Trophoblast cell (in vitro differentiated cells and primary cell): ENCODE data around the gene CRYL1.
"Not testable (repeated sequence)": the region's sequence is repeated elsewhere in the genome, so short reads cannot be mapped to it uniquely, and the experiment has no call there.

ENCODE experiments used
- DNase-seq, 2 donors: peaks; one replicate each; pipeline ENCODE4 v3.0.0-alpha.2; 2016
- H2AFZ ChIP-seq: 2 replicates; pipeline ENCODE4 v1.6.1; 2013; ENCODE audit warnings: low read length, moderate library complexity, mild to moderate bottlenecking; ENCODE audit not compliant: insufficient read depth, poor library complexity
- H2AK5ac ChIP-seq: 2 replicates; pipeline ENCODE4 v1.6.1; 2013; ENCODE audit warnings: mild to moderate bottlenecking, low read length
- H2BK120ac ChIP-seq: 2 replicates; pipeline ENCODE4 v1.6.1; 2013; ENCODE audit warnings: low read length, mild to moderate bottlenecking, moderate library complexity; ENCODE audit not compliant: insufficient read depth, poor library complexity
- H2BK12ac ChIP-seq: 2 replicates; pipeline ENCODE4 v1.6.1; 2013; ENCODE audit warnings: mild to moderate bottlenecking, low read length, moderate library complexity
- H2BK5ac ChIP-seq: 2 replicates; pipeline ENCODE4 v1.6.1; 2013; ENCODE audit warnings: low read length, low read depth, moderate library complexity, mild to moderate bottlenecking; ENCODE audit not compliant: poor library complexity
- H3K14ac ChIP-seq: 2 replicates; pipeline ENCODE4 v1.6.1; 2013; ENCODE audit warnings: mild to moderate bottlenecking, low read length
- H3K18ac ChIP-seq: 2 replicates; pipeline ENCODE4 v1.6.1; 2013; ENCODE audit warnings: mild to moderate bottlenecking, low read length
- H3K23ac ChIP-seq: 2 replicates; pipeline ENCODE4 v1.6.1; 2013; ENCODE audit warnings: low read length
- H3K27ac ChIP-seq: 2 replicates; pipeline ENCODE4 v1.5.1; 2013; ENCODE audit warnings: low read depth, mild to moderate bottlenecking, inconsistent platforms, low read length, moderate library complexity
- H3K27me3 ChIP-seq: 2 replicates; pipeline ENCODE4 v1.6.1; 2013; ENCODE audit warnings: inconsistent platforms, mild to moderate bottlenecking, low read length, moderate library complexity; ENCODE audit not compliant: insufficient read depth
- H3K36me3 ChIP-seq, 2 experiments: 1 replicate in 1 of 2; 2 replicates in 1 of 2; pipeline ENCODE4 v1.6.1; 2013; ENCODE audit warnings: low read length in 2 of 2, mild to moderate bottlenecking in 2 of 2, moderate library complexity in 1 of 2; ENCODE audit not compliant: insufficient read depth in 2 of 2, control insufficient read depth in 1 of 2
- H3K4ac ChIP-seq: 2 replicates; pipeline ENCODE4 v1.6.1; 2013; ENCODE audit warnings: low read depth, mild to moderate bottlenecking, low read length, moderate library complexity
- H3K4me1 ChIP-seq, 2 experiments: 1 replicate in 1 of 2; 2 replicates in 1 of 2; pipeline ENCODE4 v1.6.1; 2013; ENCODE audit warnings: low read length in 2 of 2, mild to moderate bottlenecking in 2 of 2, moderate library complexity in 1 of 2; ENCODE audit not compliant: insufficient read depth in 2 of 2, control insufficient read depth in 1 of 2
- H3K4me2 ChIP-seq: 2 replicates; pipeline ENCODE4 v1.6.1; 2013; ENCODE audit warnings: inconsistent platforms, mild to moderate bottlenecking, low read length, moderate library complexity
- H3K4me3 ChIP-seq: 2 replicates; pipeline ENCODE4 v1.5.1; 2013; ENCODE audit warnings: mild to moderate bottlenecking, low read depth, low read length, inconsistent platforms
- H3K79me1 ChIP-seq: one replicate; pipeline ENCODE4 v1.6.1; 2013; ENCODE audit warnings: low read length
- H3K79me2 ChIP-seq: 2 replicates; pipeline ENCODE4 v1.6.1; 2013; ENCODE audit warnings: low read length, mild to moderate bottlenecking; ENCODE audit not compliant: control insufficient read depth, insufficient read depth, poor library complexity
- H3K9ac ChIP-seq: 2 replicates; pipeline ENCODE4 v1.6.1; 2013; ENCODE audit warnings: mild to moderate bottlenecking, low read length
- H3K9me3 ChIP-seq: 2 replicates; pipeline ENCODE4 v1.6.1; 2013; ENCODE audit warnings: low read depth, mild to moderate bottlenecking, control low read depth, inconsistent platforms, low read length; ENCODE audit not compliant: insufficient read depth
- H4K12ac ChIP-seq: 2 replicates; pipeline ENCODE4 v1.6.1; 2013; ENCODE audit warnings: low read depth, mild to moderate bottlenecking, low read length, moderate library complexity
- H4K8ac ChIP-seq: 2 replicates; pipeline ENCODE4 v1.6.1; 2013; ENCODE audit warnings: low read depth, mild to moderate bottlenecking, low read length, moderate library complexity
- H4K91ac ChIP-seq: one replicate; pipeline ENCODE4 v1.6.1; 2013; ENCODE audit warnings: low read depth, mild to moderate bottlenecking, low read length, moderate library complexity
- WGBS: extraction: QIAGEN DNeasy Blood & Tissue Kit; methylation state at CpG from one replicate; pipeline ENCODE4 v1.1.7; 2013; ENCODE audit warnings: missing lambda C conversion rate; ENCODE audit not compliant: insufficient read length, insufficient coverage; ENCODE audit errors: extremely low coverage; 5-methylcytosine and 5-hydroxymethylcytosine counted together

CRYL1 gene

DNA sequence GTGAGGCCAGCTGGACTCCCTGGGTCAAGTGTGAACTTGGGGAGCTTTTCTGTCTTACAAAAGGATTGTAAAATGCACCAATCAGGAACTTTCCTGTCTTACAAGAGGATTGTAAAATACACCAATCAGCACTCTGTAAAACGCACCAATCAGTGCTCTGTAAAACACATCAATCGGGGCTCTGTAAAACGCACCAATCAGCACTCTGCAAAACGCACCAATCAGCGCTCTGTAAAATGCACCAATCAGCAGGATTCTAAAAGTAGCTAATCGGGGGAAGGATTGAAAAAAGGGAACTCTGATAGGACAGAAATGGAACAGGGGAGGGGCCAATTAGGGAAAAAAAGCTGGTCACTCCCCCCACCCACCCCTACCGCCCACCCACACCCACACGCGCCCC is 91.4 kb downstream of the CRYL1 start:
- not testable (repeated sequence) for H3K18ac ChIP-seq, H3K4ac ChIP-seq, H2BK5ac ChIP-seq, H4K12ac ChIP-seq, H3K27ac ChIP-seq, H4K8ac ChIP-seq, H3K79me2 ChIP-seq, H2AFZ ChIP-seq, H3K23ac ChIP-seq, H3K4me3 ChIP-seq, H3K14ac ChIP-seq, H2AK5ac ChIP-seq, H3K9me3 ChIP-seq, H2BK120ac ChIP-seq, H3K27me3 ChIP-seq, H3K9ac ChIP-seq, H4K91ac ChIP-seq, H3K79me1 ChIP-seq, H2BK12ac ChIP-seq, H3K36me3 ChIP-seq, H3K4me2 ChIP-seq, DNase-seq, H3K4me1 ChIP-seq
- WGBS, result no CpG with 5 or more reads among the region's 9 CpGs

DNA sequence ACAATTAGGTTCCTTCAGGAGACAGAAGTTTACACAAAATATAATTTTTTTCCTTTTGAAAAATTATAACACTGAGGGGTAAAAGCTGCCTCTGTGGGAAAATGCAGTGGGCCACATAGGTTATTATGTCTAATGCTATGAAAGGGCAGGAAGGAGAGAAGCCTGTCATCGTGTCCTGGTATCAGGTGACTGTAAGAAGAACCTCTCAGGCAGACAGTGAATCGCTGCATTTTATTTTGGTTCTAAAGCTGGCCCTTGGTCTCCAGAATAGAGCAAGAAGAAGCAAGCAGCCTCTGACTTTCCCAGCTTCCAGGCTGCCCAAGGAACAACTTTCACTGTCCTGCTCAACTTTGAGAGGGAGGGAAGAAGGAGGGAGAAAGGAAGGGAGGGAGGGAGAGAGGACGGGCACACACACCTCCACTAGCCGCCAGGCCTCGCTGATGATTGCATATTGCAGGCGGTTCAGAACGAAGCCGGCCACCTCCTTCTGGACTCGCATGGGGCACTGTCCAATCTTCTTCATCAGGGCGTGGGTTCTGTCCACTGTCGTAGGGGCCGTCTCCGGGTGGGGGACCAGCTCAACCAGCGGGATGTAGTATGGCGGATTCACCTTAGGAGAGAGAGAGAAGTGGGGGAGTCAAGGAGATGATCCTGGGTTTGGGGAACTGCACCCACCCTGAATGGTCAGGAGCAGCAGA is 93.8 kb downstream of the CRYL1 start:
- Histone ChIP-seq H3K4ac (no peak overlapping the region), H3K4me2 (no peak overlapping the region), H2BK12ac (no peak overlapping the region), H3K4me1 (peaks cover 5 to 6% of the 10 kb centered on the region in 2 experiments), H3K27ac (no peak overlapping the region), H3K79me2 (no peaks in the 10 kb centered on the region), H2AFZ (no peak overlapping the region), H3K18ac (no peak overlapping the region), H3K36me3 (no peaks in the 10 kb centered on the region), H3K23ac (no peak overlapping the region), H3K9ac (no peak overlapping the region), H2AK5ac (no peak overlapping the region), H3K79me1 (no peaks in the 10 kb centered on the region), H3K14ac (no peak overlapping the region), H3K9me3 (peaks cover 4% of the 10 kb centered on the region), H4K91ac (no peak overlapping the region), H2BK5ac (no peak overlapping the region), H3K4me3 (no peak overlapping the region), H4K8ac (no peak overlapping the region), H2BK120ac (no peak overlapping the region), H4K12ac (no peak overlapping the region), H3K27me3 (no peaks in the 10 kb centered on the region)
- no CpG with 5 or more reads among the region's 15 CpGs for WGBS
- DNase-seq, result no peak

DNA sequence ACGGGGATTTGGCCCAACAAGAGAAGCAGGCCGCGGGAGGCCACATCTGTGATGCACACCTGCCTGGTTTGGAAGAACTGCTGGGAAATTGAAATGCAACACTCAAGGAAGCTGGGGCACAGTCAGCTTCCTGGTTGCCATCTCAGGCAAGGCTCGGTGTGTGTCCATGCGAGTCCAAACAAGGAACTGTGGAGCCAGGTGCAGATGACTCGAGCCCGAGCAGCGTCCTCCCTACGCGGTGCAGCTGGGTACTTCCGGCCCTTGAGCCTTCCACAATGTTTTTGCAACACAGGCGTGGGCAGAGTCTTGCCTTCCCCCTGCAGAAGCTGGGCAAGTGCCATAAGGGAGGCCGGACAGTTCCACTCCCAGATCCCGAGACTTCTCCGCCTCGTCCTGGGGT is 94.6 kb downstream of the CRYL1 start:
- DNase-seq, result no peak
- no peak overlapping the region for H2BK12ac ChIP-seq

DNA sequence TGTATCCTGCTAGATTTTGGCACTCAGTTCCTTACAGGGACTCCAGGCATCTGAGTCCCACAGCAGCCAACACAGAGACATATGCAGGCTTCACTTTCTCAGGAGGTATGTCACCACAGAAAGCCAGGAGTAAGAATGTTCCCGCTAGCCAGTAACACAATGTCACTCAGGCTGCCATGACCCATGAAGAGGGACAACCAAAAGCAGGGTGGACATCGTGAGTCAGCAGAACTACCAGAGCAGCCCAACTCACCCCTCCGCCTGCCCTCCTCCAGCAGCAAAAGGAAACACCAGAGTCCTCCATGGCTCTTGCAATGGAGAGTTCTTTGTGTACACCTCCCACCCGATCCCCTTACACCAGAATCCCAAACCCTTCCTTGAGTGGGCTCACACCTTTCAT is 95.4 kb downstream of the CRYL1 start:
- H3K4me3 ChIP-seq, result no peak overlapping the region
- H3K18ac ChIP-seq, result no peak overlapping the region
- no peaks in the 10 kb centered on the region for H3K27me3 ChIP-seq
- no peak overlapping the region for H2BK5ac ChIP-seq
- no peak overlapping the region for H3K23ac ChIP-seq
- no peak overlapping the region for H2BK12ac ChIP-seq
- H3K4ac ChIP-seq, result no peak overlapping the region
- no peak overlapping the region for H4K12ac ChIP-seq
- H3K9ac ChIP-seq, result no peak overlapping the region
- peaks cover 14 to 19% of the 10 kb centered on the region in 2 experiments for H3K4me1 ChIP-seq
- no peak overlapping the region for H2AK5ac ChIP-seq
- H3K79me1 ChIP-seq, result peaks cover 3% of the 10 kb centered on the region
- no peak overlapping the region for H4K8ac ChIP-seq
- H4K91ac ChIP-seq, result no peak overlapping the region
- no peaks in the 10 kb centered on the region for H3K79me2 ChIP-seq
- no peak overlapping the region for H2AFZ ChIP-seq
- H3K4me2 ChIP-seq, result no peak overlapping the region
- DNase-seq, result no peak
- no peak overlapping the region for H3K27ac ChIP-seq
- no peak overlapping the region for H2BK120ac ChIP-seq
- no peaks in the 10 kb centered on the region for H3K36me3 ChIP-seq
- H3K9me3 ChIP-seq, result peaks cover 4% of the 10 kb centered on the region
- no CpG with 5 or more reads among the region's 4 CpGs for WGBS
- no peak overlapping the region for H3K14ac ChIP-seq

More for the DNA sequence above, 94.6 kb downstream of the CRYL1 start:
- Histone ChIP-seq H4K12ac (no peak overlapping the region), H2AK5ac (no peak overlapping the region), H2AFZ (no peak overlapping the region), H3K4me1 (peaks cover 9 to 12% of the 10 kb centered on the region in 2 experiments), H2BK120ac (no peak overlapping the region), H3K4me2 (no peak overlapping the region), H4K8ac (no peak overlapping the region), H3K79me2 (no peaks in the 10 kb centered on the region), H3K27me3 (no peaks in the 10 kb centered on the region), H3K18ac (no peak overlapping the region), H3K4ac (no peak overlapping the region), H3K9me3 (peaks cover 4% of the 10 kb centered on the region), H3K4me3 (no peak overlapping the region), H3K79me1 (no peaks in the 10 kb centered on the region), H4K91ac (no peak overlapping the region), H3K23ac (no peak overlapping the region), H3K14ac (no peak overlapping the region), H3K9ac (no peak overlapping the region), H3K36me3 (no peaks in the 10 kb centered on the region), H2BK5ac (no peak overlapping the region), H3K27ac (no peak overlapping the region)
- no CpG with 5 or more reads among the region's 16 CpGs for WGBS
